T-helper 1 cell treated with Interleukin-12 subunit alpha and Interleukin-12 subunit beta and Interleukin-4 antibody, amounts not matched to agents 30 ng/mL and 1 ng/mL, for 36 hours (primary cell): ENCODE results near the gene RTCA. TPM values are rescaled to one million over a fixed set of nuclear protein-coding genes. Genes with fewer than 3 reads are reported as not detected.
"Not testable (repeated sequence)": the region's sequence is repeated elsewhere in the genome, so short reads cannot be mapped to it uniquely, and the experiment has no call there.

Source experiments
- intact Hi-C: fragments of 100-400 bp; cut with micrococcal nuclease; formaldehyde crosslinking; loops from one replicate; pipeline ENCODE4 v1.15.1; 2024
- total RNA-seq: library from RNA; stranded (reverse); gene quantifications from 2 replicates; pipeline ENCODE4 v1.2.3, GENCODE V29; 2022

The RTCA gene
- total RNA-seq, 1 donor from 2014 or later: 59.5 TPM

DNA sequence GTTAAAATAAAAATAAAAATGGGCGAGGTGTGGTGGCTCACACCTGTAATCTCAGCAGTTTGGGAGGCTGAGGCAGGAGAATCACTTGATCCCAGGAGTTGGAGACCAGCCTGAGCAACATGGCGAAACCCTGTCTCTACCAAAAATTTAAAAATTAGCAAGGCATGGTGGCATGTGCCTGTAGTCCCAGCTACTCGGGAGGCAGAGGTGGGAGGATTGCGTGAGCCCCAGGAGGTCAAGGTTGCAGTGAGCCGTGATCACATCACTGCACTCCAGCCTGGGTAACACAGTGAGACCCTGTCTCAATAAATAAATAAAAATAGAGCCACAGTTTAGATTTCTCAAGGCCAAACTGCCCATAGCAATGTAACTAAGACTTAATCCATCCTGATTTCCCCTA is 9.7 kb upstream of the RTCA start:
- intact Hi-C loops: not testable (repeated sequence)

DNA sequence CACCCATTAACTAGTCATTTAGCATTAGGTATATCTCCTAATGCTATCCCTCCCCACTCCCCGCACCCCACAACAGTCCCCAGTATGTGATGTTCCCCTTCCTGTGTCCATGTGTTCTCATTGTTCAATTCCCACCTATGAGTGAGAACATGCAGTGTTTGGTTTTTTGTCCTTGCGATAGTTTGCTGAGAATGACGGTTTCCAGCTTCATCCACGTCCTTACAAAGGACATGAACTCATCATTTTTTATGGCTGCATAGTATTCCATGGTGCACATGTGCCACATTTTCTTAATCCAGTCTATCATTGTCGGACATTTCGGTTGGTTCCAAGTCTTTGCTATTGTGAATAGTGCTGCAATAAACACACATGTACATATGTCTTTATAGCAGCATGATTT is 7.6 kb upstream of the RTCA start:
- intact Hi-C loops: not testable (repeated sequence)

DNA sequence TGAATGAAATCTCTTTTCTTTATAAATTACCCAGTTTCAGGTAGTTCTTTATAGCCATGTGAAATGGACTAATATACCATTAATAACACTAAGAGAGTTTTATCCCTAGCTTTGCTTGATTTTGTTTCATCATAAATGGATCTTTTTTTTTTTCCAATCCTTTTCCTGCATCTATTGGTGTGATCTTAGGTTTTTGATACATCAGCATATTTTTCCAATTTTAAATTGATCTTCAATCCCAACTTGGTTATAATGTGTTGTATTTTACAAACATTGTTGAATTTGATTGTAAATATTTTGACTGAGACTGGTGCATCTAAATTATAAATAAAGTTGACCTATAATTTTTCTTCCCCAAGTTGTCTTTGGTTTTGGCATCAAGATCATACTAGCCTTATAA is 4.3 kb upstream of the RTCA start:
- intact Hi-C loops: loop anchor here (10.0 kb wide), 1 partner anchor 1387 kb away; no protein-coding TSS in a partner anchor

DNA sequence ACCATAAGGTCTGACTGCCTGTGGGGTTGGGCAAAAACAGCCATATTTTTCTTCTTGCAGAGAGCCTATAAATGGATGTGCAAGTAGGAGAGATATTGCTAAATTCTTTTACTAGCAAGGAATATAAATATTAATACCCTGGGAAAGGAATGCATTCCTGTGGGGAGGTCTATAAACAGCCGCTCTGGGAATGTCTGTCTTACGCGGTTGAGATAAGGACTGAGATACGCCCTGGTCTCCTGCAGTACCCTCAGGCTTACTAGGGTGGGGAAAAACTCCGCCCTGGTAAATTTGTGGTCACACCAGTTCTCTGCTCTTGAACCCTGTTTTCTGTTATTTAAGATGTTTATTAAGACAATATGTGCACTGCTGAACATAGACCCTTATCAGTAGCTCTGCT is 1.9 kb upstream of the RTCA start:
- intact Hi-C loops: loop anchor here (10.0 kb wide), 1 partner anchor 1389 kb away; no protein-coding TSS in a partner anchor

DNA sequence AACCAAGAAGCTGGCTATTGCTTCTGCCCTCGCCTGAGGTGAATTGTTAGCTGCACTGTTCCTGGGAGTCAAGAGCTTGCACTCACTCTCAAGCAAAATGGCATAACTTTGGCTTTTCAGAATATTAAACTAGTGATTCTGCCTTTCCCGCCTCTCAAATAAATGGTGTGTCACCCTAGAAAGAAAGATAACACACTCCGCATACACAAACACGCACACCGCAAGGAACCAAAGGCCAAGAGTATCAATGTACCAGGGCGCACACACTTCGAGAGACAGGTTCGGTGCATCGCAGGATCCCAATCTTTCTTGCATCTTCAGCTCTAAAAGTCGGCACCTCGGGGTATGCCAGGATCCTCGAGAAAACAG is 470 bp upstream of the RTCA start:
- intact Hi-C loops: loop anchor here (5.0 to 10.0 kb wide), 4 partner anchors 177 to 1391 kb away; partner anchors contain the start of gene SLC35A3

DNA sequence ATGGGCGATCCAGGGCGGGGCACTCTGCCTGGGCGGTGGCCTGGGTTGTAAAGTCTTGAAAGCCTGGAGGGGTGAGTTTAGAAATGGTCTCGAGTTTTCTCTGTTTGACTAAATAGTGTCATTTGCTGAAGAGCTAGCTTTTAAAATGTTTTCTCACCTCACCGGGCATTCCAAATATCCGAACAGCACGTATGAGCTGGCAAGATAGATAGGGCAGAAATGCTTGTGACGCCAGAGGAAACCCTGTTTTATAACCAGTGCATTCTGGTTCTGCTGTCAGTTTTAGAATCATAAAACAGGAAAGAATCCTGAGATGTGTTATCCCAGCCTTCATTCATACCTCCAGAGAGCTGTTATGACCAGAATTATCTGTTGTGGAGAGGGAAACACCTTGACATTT is 725 bp downstream of the RTCA start:
- intact Hi-C loops: loop anchor here (1.0 to 10.0 kb wide), 12 partner anchors 17 to 1392 kb away; partner anchors contain the start of genes AGL, DBT, SLC30A7 and SLC35A3

DNA sequence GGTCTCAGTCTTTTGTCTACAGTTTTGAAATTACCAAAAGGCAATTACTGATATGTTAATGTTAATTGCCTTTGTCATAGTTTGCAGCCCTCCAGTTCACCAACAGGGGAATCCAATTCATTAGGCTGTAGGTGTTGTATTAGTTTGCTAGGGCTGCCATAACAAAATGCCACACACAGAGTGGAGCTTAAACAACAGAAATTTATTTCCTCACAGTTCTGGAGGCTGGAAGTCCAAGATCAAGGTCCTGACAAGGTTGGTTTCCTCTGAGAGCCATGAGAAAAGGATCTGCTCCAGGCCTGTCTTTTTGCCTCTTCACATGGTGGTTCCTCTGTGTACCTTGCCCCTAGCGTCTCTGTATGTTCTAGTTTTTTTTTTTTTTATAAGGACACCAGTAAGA is 1.3 kb downstream of the RTCA start:
- intact Hi-C loops: loop anchor here (5.0 to 10.0 kb wide), 4 partner anchors 175 to 1392 kb away; partner anchors contain the start of gene SLC35A3

DNA sequence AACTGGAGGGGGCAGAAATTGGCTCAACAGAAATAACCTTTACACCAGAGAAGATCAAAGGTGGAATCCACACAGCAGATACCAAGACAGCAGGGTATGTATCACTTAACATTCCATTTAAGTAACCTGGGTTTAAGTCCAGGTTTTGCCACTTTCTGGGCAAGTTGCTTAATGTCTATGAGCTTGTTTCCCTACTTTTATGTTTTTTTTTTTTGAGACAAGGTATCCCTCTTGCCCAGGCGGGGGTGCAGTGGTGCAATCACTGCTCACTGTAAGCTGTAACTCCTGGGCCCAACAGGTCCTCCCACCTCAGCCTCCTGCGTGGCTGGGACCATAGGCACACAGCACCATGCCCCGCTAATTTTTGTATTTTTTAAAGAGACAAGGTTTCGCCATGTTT is 2.2 kb downstream of the RTCA start:
- intact Hi-C loops: loop anchor here (5.0 to 10.0 kb wide), 4 partner anchors 174 to 1393 kb away; partner anchors contain the start of gene SLC35A3

DNA sequence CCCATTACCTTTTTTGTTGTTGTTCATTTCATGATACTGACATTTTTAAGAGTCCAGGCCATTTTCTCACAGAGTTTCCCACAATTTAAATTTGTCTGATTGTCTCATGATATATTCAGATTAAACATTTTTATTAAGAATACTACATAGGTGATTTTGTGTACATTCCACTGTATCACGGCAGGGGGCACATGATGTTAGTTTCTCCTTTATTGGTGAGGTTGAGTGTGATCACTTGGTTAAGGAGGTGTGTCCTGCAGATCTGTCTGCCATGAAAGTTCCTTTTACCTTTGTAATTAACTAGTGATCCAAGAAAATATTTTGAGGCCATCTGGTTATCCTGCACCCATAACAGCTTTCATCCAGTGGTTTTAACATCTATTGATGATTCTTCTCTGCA is 11.8 kb downstream of the RTCA start:
- intact Hi-C loops: loop anchor here (1.0 kb wide), 1 partner anchor 181 kb away; no protein-coding TSS in a partner anchor

DNA sequence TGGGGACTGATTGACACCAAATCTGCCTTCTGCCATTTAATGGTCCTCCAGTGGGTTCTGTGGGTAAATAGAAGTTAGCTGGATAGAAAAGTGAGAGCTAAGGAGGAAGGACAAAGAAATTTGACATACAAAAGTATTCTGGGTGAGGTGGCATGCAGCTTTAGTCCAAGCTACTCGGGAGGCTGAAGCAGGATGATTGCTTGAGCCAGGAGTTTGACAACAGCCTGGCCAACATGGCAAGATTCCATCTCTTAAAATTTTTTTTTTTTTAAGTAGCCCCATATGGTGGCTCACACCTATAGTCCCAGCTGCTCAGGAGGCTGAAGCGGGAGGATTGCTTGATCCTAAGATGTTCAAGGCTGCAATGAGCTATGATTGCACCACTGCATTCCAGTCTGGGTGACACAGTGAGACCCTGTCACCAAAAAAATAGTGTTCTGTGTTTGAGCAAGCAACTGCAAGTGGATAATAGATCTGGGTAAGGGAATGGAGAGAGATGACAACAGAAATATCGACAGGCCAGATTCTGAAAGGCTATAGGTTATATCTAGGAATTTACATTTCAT is 13.4 kb downstream of the RTCA start:
- intact Hi-C loops: no loop called here

DNA sequence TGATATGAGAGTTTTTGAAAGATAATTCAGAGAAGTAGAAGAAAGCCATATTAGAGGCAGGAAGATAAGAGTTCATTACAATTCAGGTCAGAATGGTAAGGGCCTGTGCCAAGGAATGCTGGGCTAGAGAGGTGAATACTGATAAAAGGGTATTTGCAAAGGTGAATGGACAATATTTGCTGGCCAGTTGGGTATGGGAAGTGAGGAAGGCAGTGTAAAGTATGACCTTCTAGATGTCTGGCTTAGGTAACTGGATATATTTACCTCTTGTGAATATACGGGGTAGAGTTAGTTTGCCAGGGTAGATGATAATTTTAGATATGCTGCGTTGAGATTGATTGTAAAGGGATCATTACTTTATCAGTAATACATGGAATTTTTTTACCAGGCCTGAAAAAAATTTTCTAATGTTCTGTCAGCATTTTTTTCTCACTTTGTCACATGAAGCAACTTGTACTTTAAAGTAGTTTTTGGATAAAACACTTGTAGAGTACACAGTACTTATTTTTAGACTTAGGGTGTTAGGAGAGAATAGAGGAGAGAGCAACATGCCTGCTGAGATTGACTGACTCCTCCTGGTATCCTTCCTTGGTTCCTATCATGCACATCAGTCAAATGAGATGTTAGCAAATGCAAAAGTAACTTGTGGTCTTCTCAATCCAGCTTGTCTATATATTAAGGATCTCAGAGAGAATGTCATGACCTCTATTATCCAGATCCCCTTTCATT is 14.1 kb downstream of the RTCA start:
- intact Hi-C loops: no loop called here

DNA sequence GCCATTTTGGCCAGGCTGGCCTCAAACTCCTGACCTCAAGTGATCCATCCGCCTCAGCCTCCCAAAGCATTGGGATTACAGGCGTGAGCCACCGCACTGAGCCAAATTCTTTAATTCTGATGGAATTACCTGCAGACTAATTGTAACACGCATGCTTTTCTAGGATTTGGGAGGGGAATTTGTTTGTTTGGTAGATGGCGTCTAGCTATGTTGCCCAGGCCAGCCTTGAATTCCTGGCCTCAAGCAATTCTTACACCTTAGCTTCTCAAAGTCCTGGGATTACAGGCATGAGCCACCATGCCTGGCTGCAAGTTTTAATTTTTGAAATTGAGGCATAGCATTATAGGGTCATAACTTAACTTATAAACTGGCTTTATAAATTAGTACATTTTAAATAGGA is 18.6 kb downstream of the RTCA start:
- intact Hi-C loops: no loop called here

DNA sequence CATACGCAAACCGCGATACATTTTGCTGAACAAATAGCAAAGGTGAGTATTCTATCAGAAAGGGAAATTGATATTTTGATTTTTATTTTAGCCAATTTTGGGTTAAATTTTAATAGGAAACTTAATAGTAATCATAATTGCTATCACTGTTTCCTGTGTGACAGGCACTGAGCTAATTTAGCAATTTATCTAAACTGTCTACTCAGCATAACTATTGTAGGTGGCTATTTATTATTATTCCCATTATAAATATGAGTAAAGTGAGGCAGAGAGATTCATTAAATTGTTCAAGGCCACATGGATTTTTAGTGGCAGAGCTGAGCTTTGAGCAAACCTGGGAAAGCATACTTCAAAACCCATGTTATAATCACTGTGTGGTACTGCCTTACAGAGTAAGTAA is 21.1 kb downstream of the RTCA start:
- intact Hi-C loops: no loop called here

DNA sequence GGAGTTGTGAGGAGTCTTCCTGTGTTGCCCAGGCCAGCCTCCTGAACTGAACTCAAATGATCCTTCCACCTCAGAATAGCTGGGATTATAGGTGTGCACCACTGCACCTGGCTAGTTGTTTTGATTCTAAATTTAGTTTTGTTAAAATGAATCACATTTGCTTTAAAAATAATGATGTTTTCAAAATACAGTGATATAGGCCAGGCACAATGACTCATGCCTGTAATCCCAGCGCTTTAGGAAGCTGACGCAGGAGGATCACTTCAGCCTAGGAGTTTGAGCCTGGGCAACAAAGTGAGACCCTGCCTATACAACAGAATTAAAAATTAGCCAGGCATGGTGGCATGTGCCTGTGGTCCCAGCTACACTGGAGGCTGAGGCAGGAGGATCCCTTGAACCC is 24.3 kb downstream of the RTCA start:
- intact Hi-C loops: no loop called here

DNA sequence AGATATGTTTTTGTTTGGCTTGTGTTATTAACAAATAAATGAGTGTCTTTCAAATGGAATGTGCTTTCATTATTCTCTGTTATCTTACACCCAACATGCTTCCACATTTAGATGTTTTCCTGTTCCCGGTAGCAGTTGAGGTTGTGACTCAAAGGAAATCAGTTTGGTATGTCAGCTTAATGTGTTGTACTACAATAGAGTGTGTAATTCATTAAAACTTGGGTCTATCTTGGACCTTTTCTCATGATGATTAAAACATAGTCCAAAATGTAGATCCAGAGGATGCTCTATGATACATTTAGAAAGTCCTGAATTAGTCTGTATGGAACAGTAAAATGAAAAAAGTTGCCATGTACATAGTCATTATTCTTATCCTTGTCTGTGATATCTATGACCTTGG is 26.7 kb downstream of the RTCA start:
- intact Hi-C loops: no loop called here

DNA sequence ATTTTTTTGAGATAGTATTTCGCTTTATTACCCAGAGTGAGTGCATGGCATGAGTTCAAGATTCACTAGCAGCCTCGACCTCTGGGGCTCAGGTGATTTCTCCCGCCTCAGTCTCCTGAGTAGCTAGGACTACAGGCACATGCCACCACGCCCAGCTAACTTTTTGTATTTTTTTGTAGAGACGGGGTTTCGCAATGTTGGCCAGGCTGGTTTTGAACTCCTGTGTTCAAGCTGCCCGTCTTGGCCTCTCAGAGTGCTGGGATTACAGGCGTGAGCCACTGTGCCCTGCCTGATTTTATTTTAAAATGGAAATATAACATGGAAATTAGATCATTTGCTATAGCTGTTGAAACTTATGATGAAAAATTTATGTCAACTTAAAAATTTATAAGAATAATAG is 30.1 kb downstream of the RTCA start:
- intact Hi-C loops: no loop called here

DNA sequence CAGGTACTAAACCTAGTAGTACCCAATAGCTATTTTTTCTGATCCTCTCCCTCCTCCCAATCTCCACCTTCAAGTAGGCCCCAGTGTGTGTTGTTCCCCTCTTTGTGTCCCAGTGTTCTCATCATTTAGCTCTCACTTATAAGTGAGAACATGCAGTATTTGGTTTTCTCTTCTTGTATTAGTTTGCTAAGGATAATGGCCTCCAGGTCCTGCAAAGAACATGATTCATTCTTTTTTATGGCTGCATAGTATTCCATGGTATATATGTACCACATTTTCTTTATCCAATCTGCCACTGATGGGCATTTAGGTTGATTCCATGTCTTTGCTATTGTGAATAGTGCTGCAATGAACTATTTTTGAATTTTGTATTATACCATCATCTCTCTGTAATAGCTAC is 31.0 kb downstream of the RTCA start:
- intact Hi-C loops: not testable (repeated sequence)

DNA sequence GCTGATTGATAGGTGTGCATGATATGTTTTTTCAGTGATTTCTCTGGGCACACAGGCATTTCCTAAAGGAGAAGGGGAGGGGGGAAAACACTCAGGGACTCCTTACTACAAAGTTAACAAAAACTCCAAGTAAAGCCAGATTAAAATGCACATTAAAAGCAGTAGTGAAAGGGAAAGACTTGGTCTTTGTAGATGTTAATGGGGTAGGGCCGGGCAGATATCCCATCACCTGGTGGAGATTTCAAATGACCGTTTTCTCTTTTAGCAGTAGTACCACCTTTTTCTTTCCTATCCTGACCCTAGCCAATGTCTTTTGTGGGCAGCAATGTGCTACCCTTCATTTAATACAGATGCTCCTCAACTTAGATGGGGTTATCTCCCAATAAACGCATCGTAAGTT is 32.5 kb downstream of the RTCA start:
- intact Hi-C loops: no loop called here

DNA sequence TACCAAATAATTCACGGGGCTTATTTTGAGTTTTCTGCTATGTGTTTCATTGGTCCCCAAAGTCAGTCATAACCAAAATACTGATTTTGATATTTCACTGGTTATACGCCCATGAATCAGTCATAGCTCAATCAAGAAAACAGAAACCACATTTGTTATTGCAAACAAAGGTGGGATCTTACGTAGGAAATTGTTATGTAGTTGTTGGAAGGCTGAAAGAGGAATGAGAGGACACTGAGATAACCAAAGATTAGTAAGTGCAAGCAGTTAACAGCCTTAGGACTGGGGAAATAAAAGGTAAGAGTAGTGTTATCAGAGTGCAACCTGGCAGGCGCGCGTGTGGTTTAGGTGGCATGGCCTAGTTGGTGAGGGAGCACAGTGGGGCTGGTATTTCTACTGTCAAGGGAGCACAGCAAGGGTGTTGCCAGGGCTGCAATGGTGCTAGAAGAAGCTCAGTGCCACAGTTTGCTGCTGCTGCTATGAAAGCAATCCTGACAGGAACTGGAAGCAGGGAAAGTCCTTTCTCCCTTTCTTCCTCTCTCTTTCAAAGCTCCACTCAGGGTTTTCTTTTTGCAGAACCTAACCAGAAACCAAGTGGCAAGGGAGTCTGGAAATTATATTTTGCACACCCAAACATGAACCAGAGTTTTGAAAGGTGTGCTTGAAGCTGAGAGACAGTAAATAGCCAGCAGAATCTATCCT is 33.7 kb downstream of the RTCA start:
- intact Hi-C loops: no loop called here

DNA sequence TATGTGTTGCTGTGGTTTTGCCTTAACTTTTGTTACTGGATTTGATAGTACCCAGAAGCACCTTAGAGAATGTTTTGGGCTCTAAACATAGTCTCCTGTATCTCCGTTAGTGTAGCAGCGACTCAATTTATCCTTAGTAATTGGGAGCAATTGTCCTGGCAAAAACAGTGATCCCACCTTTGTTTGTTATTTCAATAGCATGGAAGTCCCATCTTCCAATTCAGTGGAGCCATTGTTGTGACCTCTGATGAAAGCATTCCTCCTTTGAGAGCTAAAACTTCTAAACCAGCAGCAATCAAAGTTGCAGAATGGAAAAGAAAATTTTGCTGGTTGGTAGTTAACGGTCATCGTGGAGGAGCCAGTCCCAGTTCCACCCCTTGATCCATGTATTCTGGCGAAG is 34.7 kb downstream of the RTCA start:
- intact Hi-C loops: no loop called here

DNA sequence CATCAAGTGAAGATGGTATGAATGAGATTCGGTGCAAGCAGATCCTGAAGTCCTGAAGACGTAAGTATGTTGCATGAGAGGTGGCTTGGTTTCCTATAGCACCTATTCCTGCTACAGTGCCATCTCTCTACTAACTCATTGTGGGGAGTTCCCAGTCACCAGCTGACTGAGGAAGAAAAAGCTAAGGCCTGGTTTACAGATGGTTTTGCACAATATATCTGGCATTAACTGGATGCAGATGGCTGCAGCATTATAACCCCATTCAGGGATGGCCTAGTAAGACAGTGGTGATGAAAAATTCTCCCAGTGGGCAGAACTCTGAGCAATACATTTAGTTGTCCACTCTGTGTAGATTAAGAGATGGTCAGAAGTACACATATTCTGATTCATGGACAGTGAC is 36.7 kb downstream of the RTCA start:
- intact Hi-C loops: no loop called here

DNA sequence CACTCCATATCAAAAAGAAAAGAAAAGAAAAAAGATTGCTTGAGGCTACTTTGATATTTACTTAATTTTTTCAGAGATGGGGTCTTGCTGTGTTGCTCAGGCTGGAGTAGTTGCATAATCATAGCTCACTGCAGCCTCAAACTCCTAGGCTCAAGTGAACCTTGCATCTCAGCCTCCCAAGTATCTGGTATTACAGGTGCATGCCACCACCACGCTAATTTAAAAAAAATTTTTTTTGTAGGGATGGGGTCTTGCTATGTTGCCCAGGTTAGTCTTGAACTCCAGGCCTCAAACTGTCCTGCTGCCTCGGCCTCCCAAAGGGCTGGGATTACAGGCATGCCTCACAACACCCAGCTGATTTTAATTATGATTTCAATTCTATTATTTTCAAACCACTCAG is 38.2 kb downstream of the RTCA start:
- intact Hi-C loops: no loop called here
